GM18526 (cell line): ENCODE results near the gene HNRNPA2B1.

Experiments used
- POLR2A ChIP-seq: IDR thresholded peaks from 3 replicates; pipeline ENCODE4 v1.6.1; 2011; ENCODE audit not compliant: insufficient read length; ENCODE audit errors: extremely low read depth

Gene HNRNPA2B1

GRCh38 chr7:26191233-26191973, 9.1 kb downstream of the HNRNPA2B1 start:
- TF ChIP-seq POLR2A, result no peak

GRCh38 chr7:26190417-26190869, 10.1 kb downstream of the HNRNPA2B1 start:
- no peak for TF ChIP-seq POLR2A

- no peak for TF ChIP-seq POLR2A
These were observed 10.8 kb downstream of the HNRNPA2B1 start for GRCh38 chr7:26189697-26190096.

GRCh38 chr7:26188957-26189541, 11.5 kb downstream of the HNRNPA2B1 start:
- TF ChIP-seq POLR2A, result no peak

- TF ChIP-seq POLR2A, result no peak
These were observed 12.2 kb downstream of the HNRNPA2B1 start for GRCh38 chr7:26188206-26188956.

GRCh38 chr7:26187380-26188205, 13.0 kb downstream of the HNRNPA2B1 start:
- TF ChIP-seq POLR2A, result peak; percentile 50

- TF ChIP-seq POLR2A, result no peak
These were observed 13.9 kb downstream of the HNRNPA2B1 start for GRCh38 chr7:26186364-26187311.

GRCh38 chr7:26185844-26186180, 14.7 kb downstream of the HNRNPA2B1 start:
- no peak for TF ChIP-seq POLR2A

GRCh38 chr7:26185131-26185843, 15.3 kb downstream of the HNRNPA2B1 start:
- no peak for TF ChIP-seq POLR2A

GRCh38 chr7:26184281-26185101, 16.1 kb downstream of the HNRNPA2B1 start:
- peak; percentile 24 for TF ChIP-seq POLR2A

GRCh38 chr7:26183545-26184280, 16.8 kb downstream of the HNRNPA2B1 start:
- no peak for TF ChIP-seq POLR2A

- TF ChIP-seq POLR2A, result no peak
These were observed 17.8 kb downstream of the HNRNPA2B1 start for GRCh38 chr7:26182706-26183105.

- TF ChIP-seq POLR2A, result no peak
These were observed 18.3 kb downstream of the HNRNPA2B1 start for GRCh38 chr7:26182283-26182682.
